SK-N-MC (cell line): Measurements from ENCODE around the gene NXN.

Source experiments
- EZH2 ChIP-seq: fragments of 200-600 bp; sonication (generic); IDR thresholded peaks from one replicate; pipeline ENCODE4 v1.6.1; 2017; ENCODE audit warnings: antibody characterized with exemption
- FOXP2 ChIP-seq: optimal IDR thresholded peaks from 2 replicates; pipeline ENCODE3; 2011; ENCODE audit warnings: mild to moderate bottlenecking, moderate library complexity; ENCODE audit not compliant: insufficient read depth; ENCODE audit errors: extremely low read length, control extremely low read depth
- POLR2AphosphoS5 ChIP-seq: IDR thresholded peaks from 2 replicates; pipeline ENCODE4 v1.6.1; 2012; ENCODE audit warnings: mild to moderate bottlenecking, low read depth, low read length, borderline replicate concordance

DNA sequence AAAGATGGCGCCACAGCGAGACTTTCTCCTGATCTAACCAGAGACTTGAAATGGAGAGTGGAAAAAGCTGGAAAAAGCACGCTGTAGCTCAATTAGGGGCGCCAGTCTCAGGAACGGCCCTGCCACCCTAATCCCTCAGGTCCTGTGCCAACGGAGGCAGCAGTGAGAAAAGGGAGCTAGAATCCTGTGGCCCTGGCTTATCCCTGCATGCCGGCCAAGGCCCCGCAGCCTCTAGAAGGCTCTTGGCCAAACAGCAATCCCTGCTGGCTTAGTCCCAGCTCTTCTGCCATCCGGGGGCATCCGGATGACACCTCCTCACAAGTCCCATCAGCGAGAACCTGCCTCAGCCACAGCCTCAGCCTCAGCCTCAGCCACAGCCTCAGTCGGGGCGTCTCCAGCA is 127.7 kb downstream of the NXN start:
- TF ChIP-seq POLR2AphosphoS5: no peak
- TF ChIP-seq EZH2: no peak
- no peak for TF ChIP-seq FOXP2
